ENCODE results near the gene MAP2K3.

MAP2K3 gene

DNA sequence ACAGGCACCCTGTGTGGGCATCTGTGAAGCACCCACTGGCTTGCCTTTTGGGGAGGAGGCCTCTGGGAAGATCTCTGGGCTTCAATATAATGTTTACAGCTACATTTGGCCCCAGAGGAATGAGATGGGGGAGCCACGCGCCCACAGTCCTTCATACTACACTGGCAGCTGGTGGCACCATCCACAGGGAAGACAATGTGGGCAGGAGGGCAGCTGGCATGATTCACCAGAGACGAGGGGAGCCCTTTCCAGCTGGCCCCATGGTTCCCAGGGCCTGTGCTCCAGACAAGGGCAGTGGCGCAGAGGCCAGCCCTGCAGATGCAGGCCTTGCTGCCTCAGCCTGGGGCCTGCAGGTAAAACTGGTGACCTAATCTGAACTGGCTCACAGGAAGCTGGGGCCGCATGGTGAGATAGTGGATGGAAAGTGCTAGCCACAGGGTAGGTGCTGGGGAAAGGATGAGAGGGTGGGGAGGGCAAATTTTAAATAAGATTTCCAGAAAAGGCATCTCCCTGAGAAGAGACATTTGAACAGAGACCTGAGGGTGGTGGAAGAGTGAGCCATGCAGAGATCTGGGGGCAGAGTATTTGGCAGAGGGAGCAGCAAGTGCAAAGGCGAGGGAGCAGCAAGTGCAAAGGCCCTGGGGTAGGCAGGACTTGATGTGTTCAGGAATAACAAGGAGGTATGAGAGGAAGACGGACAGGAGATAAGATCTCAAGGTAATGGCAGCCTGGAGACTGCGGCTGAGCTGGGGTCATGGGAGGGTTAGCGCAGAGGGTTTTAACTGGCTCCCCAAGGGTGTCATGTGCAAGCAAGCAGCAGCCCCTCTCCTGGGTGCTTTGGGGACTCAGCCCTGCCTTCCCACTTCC, 79.5 kb downstream of the MAP2K3 start:
- DNase-seq (ENCODE audit: low read depth in 2 of 2): no peak
- no peak overlapping the region for H3K4me3 ChIP-seq (replicated peaks in 1 of 2; ENCODE audit: low read depth in 2 of 2, low read length in 2 of 2)
- TF ChIP-seq, protein P1, sequence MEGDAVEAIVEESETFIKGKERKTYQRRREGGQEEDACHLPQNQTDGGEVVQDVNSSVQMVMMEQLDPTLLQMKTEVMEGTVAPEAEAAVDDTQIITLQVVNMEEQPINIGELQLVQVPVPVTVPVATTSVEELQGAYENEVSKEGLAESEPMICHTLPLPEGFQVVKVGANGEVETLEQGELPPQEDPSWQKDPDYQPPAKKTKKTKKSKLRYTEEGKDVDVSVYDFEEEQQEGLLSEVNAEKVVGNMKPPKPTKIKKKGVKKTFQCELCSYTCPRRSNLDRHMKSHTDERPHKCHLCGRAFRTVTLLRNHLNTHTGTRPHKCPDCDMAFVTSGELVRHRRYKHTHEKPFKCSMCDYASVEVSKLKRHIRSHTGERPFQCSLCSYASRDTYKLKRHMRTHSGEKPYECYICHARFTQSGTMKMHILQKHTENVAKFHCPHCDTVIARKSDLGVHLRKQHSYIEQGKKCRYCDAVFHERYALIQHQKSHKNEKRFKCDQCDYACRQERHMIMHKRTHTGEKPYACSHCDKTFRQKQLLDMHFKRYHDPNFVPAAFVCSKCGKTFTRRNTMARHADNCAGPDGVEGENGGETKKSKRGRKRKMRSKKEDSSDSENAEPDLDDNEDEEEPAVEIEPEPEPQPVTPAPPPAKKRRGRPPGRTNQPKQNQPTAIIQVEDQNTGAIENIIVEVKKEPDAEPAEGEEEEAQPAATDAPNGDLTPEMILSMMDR (IDR thresholded peaks at IDR 0.05; ENCODE audit: low read depth, low read length): no peak
